AML-193 (cell line): ENCODE data around the gene TESK2.
A peak's percentile ranks its signal among the peaks of the same experiment; 100 is the strongest.
"Not testable (repeated sequence)": the region's sequence is repeated elsewhere in the genome, so short reads cannot be mapped to it uniquely, and the experiment has no call there.

Experiments used
- DNase-seq, 2 experiments: peaks; one replicate each; lab custom pipeline; 2025; lab: John Stamatoyannopoulos, UW

The TESK2 gene

DNA sequence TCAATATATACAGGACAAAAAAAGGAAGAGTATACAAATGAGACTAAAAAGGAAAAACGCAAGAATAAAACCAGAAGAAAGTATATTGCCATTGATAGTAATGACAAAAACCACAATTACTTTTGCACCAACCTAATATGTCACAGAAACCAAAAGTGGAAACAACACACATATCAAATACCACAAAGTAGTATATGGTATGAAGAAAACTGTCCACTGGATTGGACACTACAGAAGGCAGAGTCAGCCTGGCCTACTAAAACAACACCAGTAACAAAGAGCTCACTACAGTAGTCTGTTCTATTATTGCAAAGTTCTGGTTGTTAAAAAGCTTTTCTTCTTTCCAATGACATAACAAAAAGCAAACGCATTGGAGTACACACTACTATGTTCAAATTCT is 17.7 kb downstream of the TESK2 start:
- DNase-seq = no peak

- DNase-seq = no peak
These were observed 20.6 kb downstream of the TESK2 start for GRCh38 chr1:45470306-45470798.

DNA sequence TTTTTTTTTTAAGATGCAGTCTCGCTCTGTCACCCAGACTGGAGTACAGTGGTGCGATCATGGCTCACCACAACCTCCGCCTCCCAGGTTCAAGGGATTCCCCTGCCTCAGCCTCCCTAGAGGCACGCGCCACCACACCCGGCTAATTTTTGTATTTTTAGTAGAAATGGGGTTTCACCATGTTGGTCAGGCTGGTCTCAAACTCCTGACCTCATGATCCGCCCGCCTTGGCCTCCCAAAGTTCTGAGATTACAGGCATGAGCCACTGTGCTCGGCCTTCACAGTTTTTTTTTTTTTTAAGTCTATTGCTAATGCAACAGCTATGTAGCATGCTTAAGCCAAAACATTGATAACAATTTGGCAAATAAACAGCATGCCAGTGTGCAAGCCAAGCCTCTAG is 23.6 kb downstream of the TESK2 start:
- DNase-seq = not testable (repeated sequence)

DNA sequence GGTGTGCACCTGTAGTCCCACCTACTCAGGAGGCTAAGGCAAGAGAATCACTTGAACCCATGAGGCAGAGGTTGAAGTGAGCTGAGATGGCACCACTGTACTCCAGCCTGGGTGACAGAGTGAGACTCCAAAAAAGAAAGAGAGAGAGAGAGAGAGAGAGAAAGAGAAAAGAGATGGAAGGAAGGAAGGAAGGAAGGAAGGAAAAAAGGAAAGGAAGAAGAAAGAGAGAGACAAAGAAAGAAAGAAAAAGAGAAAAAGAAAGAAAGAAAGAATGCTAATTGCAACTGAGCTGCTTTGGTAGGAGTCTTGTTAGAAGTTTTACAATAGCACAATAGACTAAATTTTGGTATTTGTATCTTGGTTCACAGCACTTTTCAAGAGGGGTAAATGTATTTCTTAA is 25.7 kb downstream of the TESK2 start:
- DNase-seq = no peak

GRCh38 chr1:45458894-45459293 is 32.1 kb downstream of the TESK2 start:
- DNase-seq = no peak

- no peak for DNase-seq
These were observed 34.4 kb downstream of the TESK2 start for GRCh38 chr1:45456531-45456930.

DNA sequence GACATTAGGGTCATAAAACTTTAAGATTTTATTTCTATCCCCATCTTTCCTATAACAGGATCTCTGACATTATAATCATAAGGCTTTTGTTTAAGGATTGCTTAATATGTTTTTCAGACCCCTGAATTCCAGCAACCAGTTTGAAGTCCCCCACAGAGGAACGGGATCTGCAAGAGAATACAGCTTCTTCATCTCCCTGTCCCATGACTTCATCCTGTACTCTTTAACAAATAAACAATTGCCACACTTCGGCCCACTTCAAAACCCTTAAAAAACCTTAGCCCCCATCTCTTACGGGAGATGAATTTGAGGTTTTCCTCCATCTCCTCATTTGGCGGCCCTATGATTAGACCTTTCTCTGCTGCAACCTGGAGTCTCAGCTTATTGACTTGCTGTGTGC is 35.8 kb downstream of the TESK2 start:
- DNase-seq = no peak

- DNase-seq = no peak
These were observed 36.5 kb downstream of the TESK2 start for GRCh38 chr1:45454464-45454863.

DNA sequence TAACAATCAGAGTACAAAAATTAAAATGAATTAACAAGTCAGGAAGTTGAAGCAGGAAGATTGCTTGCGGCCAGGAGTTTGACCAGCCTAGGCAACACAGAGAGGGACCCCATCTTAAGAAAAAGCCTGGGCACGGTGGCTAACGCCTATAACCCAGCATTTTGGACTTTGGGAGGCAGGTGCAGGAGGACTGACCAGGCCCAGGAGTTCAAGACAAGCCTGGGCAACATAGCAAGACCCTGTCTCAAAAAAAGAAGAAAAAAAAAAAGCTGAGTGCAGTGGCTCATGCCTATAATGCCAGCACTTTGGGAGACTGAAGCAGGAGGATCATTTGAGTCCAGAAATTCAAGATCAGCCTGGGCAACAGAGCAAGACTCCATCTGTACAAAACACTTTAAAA is 38.5 kb downstream of the TESK2 start:
- no peak for DNase-seq

DNA sequence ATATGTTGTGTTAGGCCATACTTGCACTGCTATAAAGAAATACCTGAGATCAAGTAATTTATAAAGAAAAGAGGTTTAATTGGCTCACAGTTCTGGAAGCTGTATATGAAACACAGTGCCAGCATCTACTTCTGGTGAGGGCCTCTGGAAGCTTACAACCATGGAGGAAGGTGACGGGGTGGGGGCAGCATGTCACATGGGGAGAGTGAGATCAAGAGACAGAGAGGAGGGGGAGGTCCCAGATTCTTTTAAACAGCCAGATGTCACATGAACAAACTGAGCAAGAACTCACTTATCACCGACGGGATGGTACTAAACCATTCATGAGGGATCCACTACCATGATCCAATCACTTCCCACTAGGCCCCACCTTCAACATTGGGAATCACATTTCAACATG is 42.6 kb downstream of the TESK2 start:
- DNase-seq = no peak

DNA sequence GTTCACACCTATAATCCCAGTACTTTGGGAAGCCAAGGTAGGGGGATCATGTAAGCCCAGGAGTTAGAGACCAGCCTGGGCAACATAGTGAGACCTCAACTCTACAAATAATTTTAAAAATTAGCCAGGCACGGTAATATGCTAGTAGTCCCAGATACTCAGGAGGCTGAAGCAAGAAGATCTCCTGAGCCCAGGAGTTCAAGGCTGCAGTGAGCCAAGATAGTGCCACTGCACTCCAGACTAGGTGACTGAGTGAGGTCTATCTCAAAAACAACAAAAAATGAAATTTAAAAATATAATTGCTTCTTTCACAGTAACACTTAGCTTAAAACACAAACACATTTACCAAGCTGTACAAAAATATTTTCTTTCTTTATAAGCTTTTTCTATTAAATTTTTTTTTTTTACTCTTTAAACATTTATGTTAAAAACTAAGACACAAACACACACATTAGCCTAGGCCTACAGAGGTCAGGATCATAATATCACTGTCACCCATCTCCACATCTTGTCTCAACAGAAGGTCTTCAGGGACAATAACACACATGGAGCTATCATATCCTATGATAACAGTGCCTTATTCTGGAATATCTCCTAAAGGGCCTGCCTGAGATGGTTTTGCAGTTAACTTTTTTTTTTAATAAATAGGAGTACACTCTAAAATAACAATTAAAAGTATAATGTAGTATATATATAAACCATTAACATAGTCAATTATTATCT is 43.9 kb downstream of the TESK2 start:
- no peak for DNase-seq

- DNase-seq = no peak
These were observed 44.4 kb downstream of the TESK2 start for GRCh38 chr1:45446530-45446929.

DNA sequence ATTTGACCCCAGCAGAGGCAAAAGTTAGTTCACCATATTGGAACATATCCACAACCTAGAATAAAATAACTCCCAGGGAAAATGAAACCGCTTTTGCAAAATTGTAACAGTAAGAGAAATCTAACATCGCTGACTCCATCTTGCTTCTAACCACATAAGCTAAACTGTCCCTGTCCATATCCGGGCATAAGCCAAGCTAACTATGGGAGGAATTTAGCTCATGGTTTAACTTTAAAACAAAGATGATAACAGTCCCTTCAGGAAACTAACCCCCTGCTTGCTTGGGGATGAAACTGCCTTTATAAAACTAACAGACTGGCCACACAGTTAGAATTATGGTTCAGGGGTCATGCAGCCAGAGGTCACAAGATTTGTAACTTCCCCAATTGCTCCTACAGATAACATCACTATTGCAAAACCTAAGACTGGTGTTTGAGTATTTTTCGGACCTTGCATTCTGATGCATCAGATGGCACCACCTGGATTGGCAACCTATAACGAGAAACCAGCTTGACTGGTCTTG is 46.3 kb downstream of the TESK2 start:
- DNase-seq = peak in 1 of 2 experiments; percentile 5

DNA sequence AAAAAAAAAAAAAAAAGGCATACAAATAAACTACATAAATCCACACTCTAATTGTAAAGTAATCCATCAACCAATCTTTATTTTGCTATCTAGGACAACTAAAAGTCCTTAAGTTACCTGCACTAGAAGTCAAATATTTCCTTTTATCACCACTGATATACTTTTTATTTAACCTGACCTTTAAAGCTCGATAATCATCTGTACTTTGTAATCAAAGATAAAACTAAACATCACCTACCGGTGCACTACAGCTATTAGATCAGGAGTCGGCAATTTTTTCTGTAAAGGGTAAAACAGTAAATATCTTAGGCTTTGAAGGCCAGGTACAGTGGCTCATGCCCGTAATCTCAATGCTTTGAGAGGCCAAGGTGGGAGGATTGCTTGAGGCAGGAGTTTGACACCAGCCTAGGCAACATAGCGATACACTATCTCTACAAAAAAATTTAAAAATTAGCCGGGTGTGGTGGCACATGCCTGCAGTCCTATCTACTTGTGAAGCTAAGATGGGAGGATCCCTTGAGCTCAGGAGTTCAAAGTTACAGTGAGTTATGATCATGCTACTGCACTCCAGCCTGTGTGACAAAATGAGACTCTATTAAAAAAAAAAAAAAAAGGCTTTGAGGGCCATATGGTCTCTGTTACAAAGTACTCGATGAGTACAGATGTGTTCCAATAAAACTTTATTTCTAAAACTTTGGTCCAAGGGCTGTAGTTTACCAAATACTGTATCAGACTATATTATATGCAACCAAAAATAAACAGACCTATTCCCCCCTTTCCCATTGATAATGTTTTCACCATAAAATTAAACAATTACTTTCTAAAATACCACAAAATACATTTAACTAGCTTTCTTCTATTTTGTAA is 47.1 kb downstream of the TESK2 start:
- DNase-seq = no peak

GRCh38 chr1:45442272-45442671 is 48.7 kb downstream of the TESK2 start:
- no peak for DNase-seq

GRCh38 chr1:45437323-45437722 is 53.6 kb downstream of the TESK2 start:
- DNase-seq = peak in 1 of 2 experiments; percentile 2

DNA sequence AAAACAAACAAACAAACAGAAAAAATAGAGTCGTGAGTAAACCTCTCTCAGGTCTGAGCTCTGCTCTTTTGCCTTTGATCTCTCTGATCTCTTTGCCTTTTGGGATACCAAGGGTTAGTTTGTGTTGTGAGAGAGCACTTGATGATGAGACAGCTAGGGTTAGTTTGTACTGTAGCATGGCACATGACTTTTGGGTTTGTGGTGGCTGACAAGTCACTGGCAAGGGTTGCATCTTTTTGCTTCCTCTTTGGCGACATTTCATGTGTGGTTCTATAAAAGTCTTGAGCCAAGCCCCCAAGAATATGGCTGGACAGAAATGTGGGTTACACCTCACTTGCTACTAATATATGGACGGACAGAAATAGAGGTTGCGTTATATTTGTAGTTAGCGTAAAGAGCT is 60.5 kb downstream of the TESK2 start:
- peak in 1 of 2 experiments; percentile 5 for DNase-seq

- DNase-seq = no peak
These were observed 61.3 kb downstream of the TESK2 start for GRCh38 chr1:45429561-45430159.

- no peak for DNase-seq
These were observed 66.9 kb downstream of the TESK2 start for GRCh38 chr1:45423906-45424678.

DNA sequence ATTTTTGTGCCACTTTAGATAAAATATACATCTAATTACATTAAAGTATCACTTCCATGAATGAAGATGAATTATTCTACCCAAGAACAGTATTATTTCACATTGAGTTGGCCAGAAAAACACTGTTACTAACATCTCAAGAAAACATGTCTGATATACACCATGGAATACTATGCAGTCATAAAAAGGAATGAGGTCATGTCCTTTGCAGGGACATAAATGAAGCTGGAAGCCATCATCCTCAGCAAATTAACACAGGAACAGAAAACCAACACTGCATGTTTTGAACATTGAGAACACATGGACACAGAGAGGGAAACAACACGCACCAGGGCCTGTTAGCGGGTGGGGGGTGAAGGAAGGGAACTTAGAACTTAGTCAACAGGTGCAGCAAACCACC is 69.0 kb downstream of the TESK2 start:
- DNase-seq = no peak

DNA sequence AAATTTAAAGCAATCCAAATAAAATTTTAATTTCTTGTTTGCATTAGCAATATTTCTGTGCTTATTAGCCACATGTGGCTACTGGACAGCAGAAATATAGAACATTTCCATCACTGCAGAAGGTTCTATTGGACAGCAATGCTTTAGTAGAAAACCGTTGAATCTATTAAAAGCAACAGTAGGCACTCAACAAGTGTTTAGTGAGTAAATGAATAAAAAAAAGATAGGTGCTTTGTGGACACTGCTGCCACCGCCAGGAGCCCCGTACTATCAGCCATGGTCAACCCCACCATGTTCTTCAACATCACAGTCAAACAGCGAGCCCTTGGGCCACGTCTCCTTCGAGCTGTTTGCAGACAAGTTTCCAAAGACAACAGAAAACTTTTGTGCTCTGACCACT is 76.2 kb downstream of the TESK2 start:
- no peak for DNase-seq

DNA sequence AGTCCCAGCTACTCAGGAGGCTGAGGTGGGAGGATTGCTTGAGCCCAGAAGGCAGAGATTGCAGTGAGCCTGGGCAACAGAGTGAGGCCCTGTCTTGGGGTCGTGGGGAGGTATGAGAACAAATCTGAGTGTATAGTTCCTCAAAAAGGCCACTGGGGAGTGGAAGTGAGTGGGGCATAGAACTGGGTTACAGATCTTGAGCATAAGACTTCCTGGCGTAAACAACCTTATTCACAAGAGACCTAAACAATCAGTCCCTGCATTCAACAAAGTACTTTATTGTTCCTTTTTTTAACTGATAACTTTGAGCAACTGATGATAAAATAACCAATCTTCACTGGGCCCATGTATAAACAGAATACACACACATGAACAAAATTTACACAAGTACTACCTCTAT is 78.1 kb downstream of the TESK2 start:
- no peak for DNase-seq
